ENCODE data around the gene FHAD1.

DNA sequence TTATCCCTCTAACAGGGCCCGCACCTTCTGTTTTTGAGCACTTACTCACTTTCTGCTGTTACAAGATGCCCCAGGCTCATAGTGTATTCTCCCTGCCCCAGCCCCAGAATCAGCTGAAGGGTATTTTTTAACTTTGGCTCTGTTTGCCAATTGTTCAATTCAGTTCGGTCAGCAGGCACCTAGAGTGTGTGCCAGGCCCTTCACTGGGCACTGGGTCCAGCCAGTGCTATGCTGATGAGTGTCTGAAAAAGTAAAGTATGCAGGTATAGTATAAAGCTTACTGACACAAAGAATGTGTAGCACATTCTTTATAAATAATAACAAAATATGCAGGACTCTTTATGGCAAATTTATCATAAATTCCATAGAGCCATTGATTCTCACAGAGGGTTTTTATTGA is 35.0 kb downstream of the FHAD1 start:
- TF ChIP-seq POLR2A (IDR thresholded peaks at IDR 0.05) (no peak), CTCF (IDR thresholded peaks at IDR 0.05) (no peak)

Measured in right lobe of liver (tissue), 4 donors.